ENCODE measurements around the gene ADAMTS3. TPM values are rescaled to one million over a fixed set of nuclear protein-coding genes. Genes with fewer than 3 reads are reported as not detected.

ADAMTS3 gene
- total and polyA plus RNA-seq, 2 of the 13 experiments (the other 11 are each of a cell fraction or from before 2014, with no cell fraction given), result not detected

DNA sequence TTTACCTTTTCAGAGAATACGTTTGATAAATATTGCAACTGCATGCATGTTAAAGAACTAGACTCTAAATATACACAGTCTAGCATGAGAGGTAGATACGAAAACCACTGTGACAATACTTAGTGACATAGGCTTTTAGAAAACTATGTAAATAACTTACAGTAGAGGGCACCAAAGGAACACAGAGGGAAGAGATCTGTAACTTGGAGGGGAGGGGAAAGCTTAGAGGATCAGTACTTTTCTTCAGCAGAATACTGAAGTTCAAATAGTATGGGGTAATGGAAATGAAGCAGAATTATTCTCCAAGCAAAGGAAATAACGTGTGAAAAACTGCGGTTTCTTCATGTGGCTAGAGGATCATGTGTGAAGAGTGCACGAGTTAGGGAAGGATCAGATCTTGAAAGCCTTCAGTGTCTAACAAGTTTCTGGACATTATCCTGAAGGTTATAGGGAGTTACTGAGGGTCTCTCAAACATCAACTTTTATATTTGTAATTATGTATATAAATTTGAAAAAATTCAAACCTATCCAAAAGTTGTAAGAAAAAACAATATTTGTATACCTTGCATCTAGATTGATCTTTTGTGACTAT lies 273.0 kb downstream of the ADAMTS3 start (continued):
- TF ChIP-seq, protein P1, sequence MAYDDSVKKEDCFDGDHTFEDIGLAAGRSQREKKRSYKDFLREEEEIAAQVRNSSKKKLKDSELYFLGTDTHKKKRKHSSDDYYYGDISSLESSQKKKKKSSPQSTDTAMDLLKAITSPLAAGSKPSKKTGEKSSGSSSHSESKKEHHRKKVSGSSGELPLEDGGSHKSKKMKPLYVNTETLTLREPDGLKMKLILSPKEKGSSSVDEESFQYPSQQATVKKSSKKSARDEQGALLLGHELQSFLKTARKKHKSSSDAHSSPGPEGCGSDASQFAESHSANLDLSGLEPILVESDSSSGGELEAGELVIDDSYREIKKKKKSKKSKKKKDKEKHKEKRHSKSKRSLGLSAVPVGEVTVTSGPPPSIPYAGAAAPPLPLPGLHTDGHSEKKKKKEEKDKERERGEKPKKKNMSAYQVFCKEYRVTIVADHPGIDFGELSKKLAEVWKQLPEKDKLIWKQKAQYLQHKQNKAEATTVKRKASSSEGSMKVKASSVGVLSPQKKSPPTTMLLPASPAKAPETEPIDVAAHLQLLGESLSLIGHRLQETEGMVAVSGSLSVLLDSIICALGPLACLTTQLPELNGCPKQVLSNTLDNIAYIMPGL (CRISPR knock-in tag; IDR thresholded peaks at IDR 0.05; ENCODE audit: borderline replicate concordance in 1 of 2, low read depth in 1 of 2), result no peak
- TF ChIP-seq PCBP1 (IDR thresholded peaks at IDR 0.05; ENCODE audit: borderline replicate concordance, low read depth, low read length), result no peak
- TF ChIP-seq ZNF274 (CRISPR knock-in tag; IDR thresholded peaks at IDR 0.05), result no peak
- no peak for TF ChIP-seq ZNF343 (CRISPR knock-in tag; IDR thresholded peaks at IDR 0.05)
- TF ChIP-seq ZNF550 (CRISPR knock-in tag; IDR thresholded peaks at IDR 0.05; ENCODE audit: borderline replicate concordance), result no peak
- TF ChIP-seq FOSL2 (CRISPR knock-in tag; IDR thresholded peaks at IDR 0.05), result no peak

DNA sequence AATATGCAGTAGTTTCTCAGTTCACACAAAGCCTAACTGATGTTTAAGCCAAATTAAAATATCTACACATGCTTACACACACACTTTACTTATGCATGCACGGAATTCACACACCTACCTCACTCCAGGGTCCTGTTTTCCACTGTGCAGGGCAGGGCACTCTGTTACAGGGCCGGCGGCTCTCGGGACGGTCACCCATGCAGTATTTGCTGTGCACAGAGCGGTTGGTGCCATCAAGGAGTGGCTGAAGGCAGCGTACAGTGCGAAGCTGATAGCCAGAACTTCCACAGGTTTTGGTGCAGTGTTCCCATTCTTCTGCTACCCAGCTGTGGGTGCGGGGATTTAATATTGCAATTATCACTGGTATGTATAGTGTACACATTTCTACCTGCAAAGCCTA lies 278.3 kb downstream of the ADAMTS3 start:
- Histone ChIP-seq H3K36me3 (replicated peaks in 1 of 2; ENCODE audit: control insufficient read depth in 1 of 2, insufficient read depth in 2 of 2, low read length in 2 of 2) (no peaks in the 10 kb centered on the region), H3K4me3 (replicated peaks in 1 of 3; ENCODE audit: insufficient read depth in 1 of 3, low read depth in 2 of 3, low read length in 3 of 3) (no peak overlapping the region), H4K20me1 (ENCODE audit: insufficient read depth, low read length) (no peaks in the 10 kb centered on the region), H3K9me3 (ENCODE audit: low read length) (no peaks in the 10 kb centered on the region), H3K9ac (ENCODE audit: insufficient read depth, low read depth, low read length) (no peak overlapping the region), H3K4me1 (ENCODE audit: insufficient read depth, low read length) (no peaks in the 10 kb centered on the region), H2AFZ (ENCODE audit: low read length) (no peak overlapping the region), H3K27me3 (ENCODE audit: control insufficient read depth in 1 of 2, insufficient read depth in 2 of 2, low read length in 2 of 2) (no peaks in the 10 kb centered on the region), H3K4me2 (ENCODE audit: low read depth, low read length) (no peak overlapping the region), H3K79me2 (ENCODE audit: insufficient read depth, low read length) (no peaks in the 10 kb centered on the region), H3K27ac (ENCODE audit: extremely low read length, insufficient read depth, low read length) (no peak overlapping the region)
- in situ Hi-C loops (cut with HindIII; ENCODE audit: extremely low pct_ligation_motif_present, low pct_unique_long_range_greater_than_20kb) (no loop called here), intact Hi-C loops (cut with micrococcal nuclease; ENCODE audit: unreplicated experiment) (no loop called here)
- ChIA-PET CTCF (ENCODE audit: low intra/inter-chr PET ratio, low total read pairs) (no interaction called here), POLR2A (no interaction called here)
- FAIRE-seq (no peak), DNase-seq (ENCODE audit: low spot score) (no peak), ATAC-seq (no peak)
- no TSS peak for BruUV-seq (replicated peaks)
- WGBS (ENCODE audit: low lambda C conversion rate), result 10% methylated on average over 6 of the region's 9 CpGs
- TF ChIP-seq PAWR (CRISPR knock-in tag; IDR thresholded peaks at IDR 0.05; ENCODE audit: borderline replicate concordance) (no peak), SNAI1 (CRISPR knock-in tag; IDR thresholded peaks at IDR 0.05; ENCODE audit: borderline replicate concordance) (no peak), ERF (CRISPR knock-in tag; IDR thresholded peaks at IDR 0.05) (no peak), ZNF75D (CRISPR knock-in tag; IDR thresholded peaks at IDR 0.05; ENCODE audit: borderline replicate concordance) (no peak), PRMT3 (CRISPR knock-in tag; IDR thresholded peaks at IDR 0.05; ENCODE audit: borderline replicate concordance, low read depth) (no peak), STAT5B (CRISPR knock-in tag; IDR thresholded peaks at IDR 0.05) (no peak), ZEB1 (IDR thresholded peaks at IDR 0.05; ENCODE audit: insufficient replicate concordance, low read depth) (no peak), HIVEP1 (CRISPR knock-in tag; IDR thresholded peaks at IDR 0.05) (no peak), TBX3 (IDR thresholded peaks at IDR 0.05; ENCODE audit: borderline replicate concordance) (no peak), PAF1 (CRISPR knock-in tag; IDR thresholded peaks at IDR 0.05) (no peak), ZBTB42 (CRISPR knock-in tag; IDR thresholded peaks at IDR 0.05) (no peak)
- TF ChIP-seq, protein P2, sequence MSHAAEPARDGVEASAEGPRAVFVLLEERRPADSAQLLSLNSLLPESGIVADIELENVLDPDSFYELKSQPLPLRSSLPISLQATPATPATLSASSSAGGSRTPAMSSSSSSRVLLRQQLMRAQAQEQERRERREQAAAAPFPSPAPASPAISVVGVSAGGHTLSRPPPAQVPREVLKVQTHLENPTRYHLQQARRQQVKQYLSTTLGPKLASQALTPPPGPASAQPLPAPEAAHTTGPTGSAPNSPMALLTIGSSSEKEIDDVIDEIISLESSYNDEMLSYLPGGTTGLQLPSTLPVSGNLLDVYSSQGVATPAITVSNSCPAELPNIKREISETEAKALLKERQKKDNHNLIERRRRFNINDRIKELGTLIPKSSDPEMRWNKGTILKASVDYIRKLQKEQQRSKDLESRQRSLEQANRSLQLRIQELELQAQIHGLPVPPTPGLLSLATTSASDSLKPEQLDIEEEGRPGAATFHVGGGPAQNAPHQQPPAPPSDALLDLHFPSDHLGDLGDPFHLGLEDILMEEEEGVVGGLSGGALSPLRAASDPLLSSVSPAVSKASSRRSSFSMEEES (CRISPR knock-in tag; IDR thresholded peaks at IDR 0.05), result no peak

Measured in HepG2 (cell line).